ENCODE data around the gene OLIG1.

GRCh38 chr21:33115631-33116510, 45.9 kb downstream of the OLIG1 start:
- no peak for TF ChIP-seq CTCF (conservative IDR thresholded peaks at IDR 0.05; ENCODE audit: low read length)
- TF ChIP-seq EZH2phosphoT487 (IDR thresholded peaks at IDR 0.05; ENCODE audit: borderline replicate concordance): no peak

Data from Loucy (cell line).